Midbrain (tissue), 1 donor: ENCODE data around the gene PPM1D.
"Not testable (repeated sequence)": the region's sequence is repeated elsewhere in the genome, so short reads cannot be mapped to it uniquely, and the experiment has no call there.

Experiments used
- DNase-seq: peaks from one replicate; lab custom pipeline; 2025; lab: John Stamatoyannopoulos, UW

The PPM1D gene

GRCh38 chr17:60594170-60594569 lies 5.8 kb upstream of the PPM1D start:
- DNase-seq: not testable (repeated sequence)

- no peak for DNase-seq
Observed at GRCh38 chr17:60594734-60595133, 5.3 kb upstream of the PPM1D start.

- no peak for DNase-seq
Observed at GRCh38 chr17:60597297-60597696, 2.7 kb upstream of the PPM1D start.

GRCh38 chr17:60598001-60598736 lies 1.8 kb upstream of the PPM1D start:
- no peak for DNase-seq

- no peak for DNase-seq
Observed at GRCh38 chr17:60599220-60599619, 773 bp upstream of the PPM1D start.

GRCh38 chr17:60600490-60601446 lies 775 bp downstream of the PPM1D start:
- peak; percentile 76 for DNase-seq

- peak; percentile 86 for DNase-seq
Observed at GRCh38 chr17:60601447-60602384, 1.7 kb downstream of the PPM1D start.

- peak; percentile 29 for DNase-seq
Observed at GRCh38 chr17:60602385-60602742, 2.4 kb downstream of the PPM1D start.

GRCh38 chr17:60602871-60603270 lies 2.9 kb downstream of the PPM1D start:
- no peak for DNase-seq

- DNase-seq: not testable (repeated sequence)
Observed at GRCh38 chr17:60603477-60603876, 3.5 kb downstream of the PPM1D start.

GRCh38 chr17:60604686-60605334 lies 4.8 kb downstream of the PPM1D start:
- DNase-seq: no peak

- DNase-seq: no peak
Observed at GRCh38 chr17:60606036-60606435, 6.0 kb downstream of the PPM1D start.

GRCh38 chr17:60610473-60610872 lies 10.5 kb downstream of the PPM1D start:
- no peak for DNase-seq

GRCh38 chr17:60611321-60611720 lies 11.3 kb downstream of the PPM1D start:
- DNase-seq: not testable (repeated sequence)

- DNase-seq: no peak
Observed at GRCh38 chr17:60613325-60613724, 13.3 kb downstream of the PPM1D start.

- not testable (repeated sequence) for DNase-seq
Observed at GRCh38 chr17:60613796-60614195, 13.8 kb downstream of the PPM1D start.

GRCh38 chr17:60614247-60614646 lies 14.3 kb downstream of the PPM1D start:
- DNase-seq: not testable (repeated sequence)

GRCh38 chr17:60615108-60615507 lies 15.1 kb downstream of the PPM1D start:
- DNase-seq: no peak

GRCh38 chr17:60615840-60616239 lies 15.8 kb downstream of the PPM1D start:
- no peak for DNase-seq

- no peak for DNase-seq
Observed at GRCh38 chr17:60618080-60618479, 18.1 kb downstream of the PPM1D start.

- no peak for DNase-seq
Observed at GRCh38 chr17:60618854-60619526, 19.0 kb downstream of the PPM1D start.
